ENCODE data around the gene ADGRE3. TPM values are rescaled to one million over a fixed set of nuclear protein-coding genes. Genes with fewer than 3 reads are reported as not detected.
"Not testable (repeated sequence)": the region's sequence is repeated elsewhere in the genome, so short reads cannot be mapped to it uniquely, and the experiment has no call there.

ADGRE3 gene
- total RNA-seq, 1 experiment from 2014 or later: not detected

DNA sequence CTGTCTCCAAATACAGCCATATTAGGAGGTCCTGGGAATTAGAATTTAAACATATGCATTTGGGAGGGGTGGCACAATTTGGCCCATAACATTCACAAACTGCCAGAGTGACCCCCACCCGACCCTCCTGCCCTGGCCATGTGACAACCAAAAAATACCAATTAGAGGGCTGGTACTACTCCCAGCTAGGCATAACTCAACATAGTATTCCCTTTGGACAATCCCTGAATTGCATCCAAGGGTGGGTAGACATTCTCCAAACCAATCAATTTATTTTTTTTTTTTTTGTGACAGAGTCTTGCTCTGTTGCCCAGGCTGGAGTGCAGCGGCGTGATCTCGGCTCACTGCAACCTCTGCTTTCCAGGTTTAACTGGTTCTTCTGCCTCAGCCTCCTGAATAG, 62.0 kb downstream of the ADGRE3 start:
- intact Hi-C loops (cut with micrococcal nuclease; ENCODE audit: unreplicated experiment): no loop called here
- TF ChIP-seq, protein P1, sequence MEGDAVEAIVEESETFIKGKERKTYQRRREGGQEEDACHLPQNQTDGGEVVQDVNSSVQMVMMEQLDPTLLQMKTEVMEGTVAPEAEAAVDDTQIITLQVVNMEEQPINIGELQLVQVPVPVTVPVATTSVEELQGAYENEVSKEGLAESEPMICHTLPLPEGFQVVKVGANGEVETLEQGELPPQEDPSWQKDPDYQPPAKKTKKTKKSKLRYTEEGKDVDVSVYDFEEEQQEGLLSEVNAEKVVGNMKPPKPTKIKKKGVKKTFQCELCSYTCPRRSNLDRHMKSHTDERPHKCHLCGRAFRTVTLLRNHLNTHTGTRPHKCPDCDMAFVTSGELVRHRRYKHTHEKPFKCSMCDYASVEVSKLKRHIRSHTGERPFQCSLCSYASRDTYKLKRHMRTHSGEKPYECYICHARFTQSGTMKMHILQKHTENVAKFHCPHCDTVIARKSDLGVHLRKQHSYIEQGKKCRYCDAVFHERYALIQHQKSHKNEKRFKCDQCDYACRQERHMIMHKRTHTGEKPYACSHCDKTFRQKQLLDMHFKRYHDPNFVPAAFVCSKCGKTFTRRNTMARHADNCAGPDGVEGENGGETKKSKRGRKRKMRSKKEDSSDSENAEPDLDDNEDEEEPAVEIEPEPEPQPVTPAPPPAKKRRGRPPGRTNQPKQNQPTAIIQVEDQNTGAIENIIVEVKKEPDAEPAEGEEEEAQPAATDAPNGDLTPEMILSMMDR (IDR thresholded peaks at IDR 0.05; ENCODE audit: unreplicated experiment): no peak
- CTCF ChIA-PET: no interaction called here
- H3K27me3 Mint-ChIP-seq (ENCODE audit: unreplicated experiment): peaks cover 9% of the 10 kb centered on the region
- H3K36me3 Mint-ChIP-seq (ENCODE audit: insufficient read depth, unreplicated experiment): no peaks in the 10 kb centered on the region
- H3K9me3 Mint-ChIP-seq (ENCODE audit: low read depth, unreplicated experiment): peaks cover 7% of the 10 kb centered on the region
- no peak overlapping the region for H3K4me3 Mint-ChIP-seq (ENCODE audit: low read depth, unreplicated experiment)
- DNase-seq: no peak
- no peak overlapping the region for H3K27ac Mint-ChIP-seq (ENCODE audit: unreplicated experiment)
- no TSS peak for BruUV-seq (replicated peaks)
- H3K4me1 Mint-ChIP-seq (ENCODE audit: low read depth, unreplicated experiment): no peaks in the 10 kb centered on the region

DNA sequence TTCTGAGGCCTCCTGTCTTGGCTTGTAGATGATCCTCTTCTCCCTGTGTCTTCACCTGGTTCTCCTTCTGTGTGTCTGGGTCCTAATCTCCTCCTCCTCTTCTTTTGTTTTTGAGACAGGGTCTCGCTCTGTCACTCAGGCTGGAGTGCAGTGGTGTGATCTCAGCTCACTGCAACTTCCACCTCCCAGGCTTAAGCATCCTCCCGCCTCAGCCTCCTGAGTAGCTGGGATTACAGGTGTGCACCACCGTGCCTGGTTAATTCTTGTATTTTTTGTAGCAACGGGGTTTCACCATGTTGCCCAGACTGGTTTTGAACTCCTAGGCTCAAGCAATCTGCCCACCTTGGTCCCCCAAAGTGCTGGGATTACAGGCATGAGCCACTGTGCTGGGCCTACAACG, 62.4 kb downstream of the ADGRE3 start:
- H3K27ac Mint-ChIP-seq (ENCODE audit: unreplicated experiment); CTCF ChIA-PET; BruUV-seq (replicated peaks); DNase-seq; H3K36me3 Mint-ChIP-seq (ENCODE audit: insufficient read depth, unreplicated experiment); H3K27me3 Mint-ChIP-seq (ENCODE audit: unreplicated experiment); H3K9me3 Mint-ChIP-seq (ENCODE audit: low read depth, unreplicated experiment); H3K4me1 Mint-ChIP-seq (ENCODE audit: low read depth, unreplicated experiment); intact Hi-C loops (cut with micrococcal nuclease; ENCODE audit: unreplicated experiment); H3K4me3 Mint-ChIP-seq (ENCODE audit: low read depth, unreplicated experiment): not testable (repeated sequence)

DNA sequence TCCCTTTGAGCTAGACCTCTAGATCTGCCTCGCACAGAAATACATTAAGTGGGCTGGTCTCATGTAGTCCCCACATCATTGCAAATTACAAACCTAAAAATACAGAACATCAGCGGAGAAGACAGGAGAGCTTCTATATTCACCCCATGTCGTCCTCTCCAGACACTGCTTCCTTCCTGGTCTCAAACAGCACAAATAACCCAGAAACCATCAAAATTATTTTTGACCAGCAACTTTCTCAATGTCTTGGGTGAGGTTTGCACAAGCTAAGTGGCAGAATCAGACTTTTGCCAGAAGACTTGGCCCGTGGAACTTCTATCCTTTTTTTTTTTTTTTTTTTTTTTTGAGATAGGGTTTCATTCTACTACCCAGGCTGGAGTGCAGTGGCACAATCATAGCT, 63.6 kb downstream of the ADGRE3 start:
- no TSS peak for BruUV-seq (replicated peaks)
- no peaks in the 10 kb centered on the region for H3K4me1 Mint-ChIP-seq (ENCODE audit: low read depth, unreplicated experiment)
- DNase-seq: no peak
- H3K4me3 Mint-ChIP-seq (ENCODE audit: low read depth, unreplicated experiment): no peak overlapping the region
- CTCF ChIA-PET: interaction anchor here (0.6 kb wide), 2 partner anchors 84 to 1032 kb away, joined by 3 to 4 read pairs; no protein-coding TSS in a partner anchor
- peaks cover 3% of the 10 kb centered on the region for H3K27me3 Mint-ChIP-seq (ENCODE audit: unreplicated experiment)
- H3K27ac Mint-ChIP-seq (ENCODE audit: unreplicated experiment): no peak overlapping the region
- H3K36me3 Mint-ChIP-seq (ENCODE audit: insufficient read depth, unreplicated experiment): no peaks in the 10 kb centered on the region
- intact Hi-C loops (cut with micrococcal nuclease; ENCODE audit: unreplicated experiment): no loop called here
- peaks cover under 1% of the 10 kb centered on the region for H3K9me3 Mint-ChIP-seq (ENCODE audit: low read depth, unreplicated experiment)
- TF ChIP-seq, protein P1 (IDR thresholded peaks at IDR 0.05; ENCODE audit: unreplicated experiment): no peak

DNA sequence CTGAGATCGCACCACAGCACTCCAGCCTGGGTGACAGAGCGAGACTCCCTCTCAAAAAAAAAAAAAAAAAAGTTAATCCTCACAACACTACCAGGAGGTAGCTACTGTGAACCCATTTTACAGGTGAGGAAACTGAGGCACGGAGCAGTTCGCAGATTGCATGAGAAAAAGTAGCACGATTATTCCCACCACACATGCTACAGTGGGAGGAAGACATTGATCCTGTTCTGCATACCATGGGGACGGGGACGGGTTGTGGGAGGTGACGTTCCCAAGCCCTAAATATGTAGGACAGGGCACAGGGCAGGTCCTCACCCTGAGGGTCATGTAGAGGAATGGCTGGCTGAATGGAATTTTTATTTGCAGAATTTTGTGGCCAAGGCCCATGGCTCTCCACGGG, 68.0 kb downstream of the ADGRE3 start:
- peaks cover 8% of the 10 kb centered on the region for H3K27me3 Mint-ChIP-seq (ENCODE audit: unreplicated experiment)
- no peak overlapping the region for H3K4me3 Mint-ChIP-seq (ENCODE audit: low read depth, unreplicated experiment)
- no peaks in the 10 kb centered on the region for H3K4me1 Mint-ChIP-seq (ENCODE audit: low read depth, unreplicated experiment)
- BruUV-seq (replicated peaks): no TSS peak
- no peaks in the 10 kb centered on the region for H3K9me3 Mint-ChIP-seq (ENCODE audit: low read depth, unreplicated experiment)
- TF ChIP-seq, protein P1 (IDR thresholded peaks at IDR 0.05; ENCODE audit: unreplicated experiment): no peak
- CTCF ChIA-PET: no interaction called here
- H3K27ac Mint-ChIP-seq (ENCODE audit: unreplicated experiment): no peak overlapping the region
- no peaks in the 10 kb centered on the region for H3K36me3 Mint-ChIP-seq (ENCODE audit: insufficient read depth, unreplicated experiment)
- no peak for DNase-seq
- intact Hi-C loops (cut with micrococcal nuclease; ENCODE audit: unreplicated experiment): no loop called here

DNA sequence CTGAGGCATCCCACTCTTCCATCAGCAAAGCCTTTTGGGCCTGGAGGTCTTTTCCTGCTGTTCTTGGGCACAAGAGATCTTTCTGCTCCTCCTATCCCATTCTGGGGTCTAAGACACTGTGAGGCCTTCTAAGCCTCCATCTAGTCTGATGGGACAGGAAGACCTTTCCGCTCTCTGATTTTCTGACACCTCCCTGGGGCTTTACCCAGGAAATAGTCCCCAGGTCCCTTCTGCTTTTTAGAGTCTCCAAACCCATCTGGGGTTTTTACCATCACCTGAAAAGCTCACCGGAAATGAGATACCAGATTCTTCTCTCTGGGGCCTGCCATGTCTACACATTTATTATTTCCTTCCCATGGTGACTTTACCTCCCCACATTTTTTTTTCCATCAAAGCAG, 70.7 kb downstream of the ADGRE3 start:
- intact Hi-C loops (cut with micrococcal nuclease; ENCODE audit: unreplicated experiment): no loop called here
- H3K4me3 Mint-ChIP-seq (ENCODE audit: low read depth, unreplicated experiment): no peak overlapping the region
- H3K9me3 Mint-ChIP-seq (ENCODE audit: low read depth, unreplicated experiment): no peaks in the 10 kb centered on the region
- H3K4me1 Mint-ChIP-seq (ENCODE audit: low read depth, unreplicated experiment): no peaks in the 10 kb centered on the region
- no peak overlapping the region for H3K27ac Mint-ChIP-seq (ENCODE audit: unreplicated experiment)
- DNase-seq: no peak
- BruUV-seq (replicated peaks): no TSS peak
- no peaks in the 10 kb centered on the region for H3K36me3 Mint-ChIP-seq (ENCODE audit: insufficient read depth, unreplicated experiment)
- TF ChIP-seq, protein P1 (IDR thresholded peaks at IDR 0.05; ENCODE audit: unreplicated experiment): no peak
- CTCF ChIA-PET: no interaction called here
- H3K27me3 Mint-ChIP-seq (ENCODE audit: unreplicated experiment): peaks cover 8% of the 10 kb centered on the region
